ENCODE data around the gene NEK2.
"Not testable (repeated sequence)": the region's sequence is repeated elsewhere in the genome, so short reads cannot be mapped to it uniquely, and the experiment has no call there.

NEK2 gene

DNA sequence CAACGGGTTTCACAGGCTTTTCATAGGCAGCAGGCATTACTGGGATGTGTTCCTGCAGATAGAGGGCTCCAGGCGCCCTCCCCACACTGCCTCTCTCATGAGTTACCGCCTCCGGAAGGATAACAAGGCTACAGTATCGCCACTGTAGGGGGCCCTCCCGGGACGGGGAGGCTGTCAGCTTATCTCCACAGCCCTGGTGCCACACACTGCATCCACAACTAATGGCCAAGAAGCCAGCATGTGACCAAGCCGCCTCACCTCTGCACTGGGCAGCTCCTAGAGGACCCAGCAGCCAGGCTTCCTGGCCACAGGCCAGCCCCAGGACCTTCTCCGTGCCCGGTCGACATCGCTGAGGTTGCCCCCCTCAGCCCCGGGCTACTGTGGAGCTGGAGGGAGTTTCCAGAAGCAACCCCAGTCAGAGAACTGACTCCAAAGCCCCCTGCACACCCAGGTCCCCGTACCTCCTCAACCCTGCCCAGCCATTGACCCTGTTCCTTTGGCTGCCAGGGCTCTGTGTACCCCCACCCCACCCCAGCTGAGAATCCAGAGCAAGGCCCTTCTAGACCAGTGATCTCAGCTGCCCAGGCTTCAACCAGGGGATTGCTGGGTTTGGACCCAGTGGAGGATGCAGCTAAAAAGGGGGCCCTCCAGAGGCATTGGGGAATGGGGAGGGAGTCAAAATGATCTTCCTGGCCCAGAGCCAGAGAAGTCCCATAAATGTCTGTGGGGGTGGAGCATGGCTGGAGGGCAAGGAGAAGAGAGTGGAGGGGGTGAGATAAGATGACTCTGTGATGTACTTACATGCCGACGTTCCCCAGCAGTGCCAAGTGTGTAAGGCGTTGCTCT, 45.0 kb downstream of the NEK2 start:
- DNase-seq = no peak

DNA sequence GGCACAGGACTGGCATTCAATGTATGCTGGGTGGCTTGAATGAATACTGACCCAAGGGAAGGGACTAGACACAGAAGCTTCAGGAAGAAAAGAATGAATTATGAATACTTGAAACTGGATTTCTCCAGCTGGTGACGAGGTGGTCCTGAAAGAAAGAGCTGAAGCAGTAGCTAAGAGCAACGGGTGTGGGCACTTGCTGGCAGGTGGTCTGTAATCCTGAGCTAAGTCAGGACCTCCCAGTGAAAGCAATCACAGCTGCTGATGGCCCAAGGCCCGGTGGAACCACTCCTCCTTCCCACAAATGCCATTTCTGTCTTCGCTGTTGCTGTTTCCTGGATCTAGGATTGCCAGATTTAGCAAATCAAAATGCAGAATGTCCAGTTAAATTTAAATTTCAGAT, 47.0 kb downstream of the NEK2 start:
- DNase-seq = no peak

DNA sequence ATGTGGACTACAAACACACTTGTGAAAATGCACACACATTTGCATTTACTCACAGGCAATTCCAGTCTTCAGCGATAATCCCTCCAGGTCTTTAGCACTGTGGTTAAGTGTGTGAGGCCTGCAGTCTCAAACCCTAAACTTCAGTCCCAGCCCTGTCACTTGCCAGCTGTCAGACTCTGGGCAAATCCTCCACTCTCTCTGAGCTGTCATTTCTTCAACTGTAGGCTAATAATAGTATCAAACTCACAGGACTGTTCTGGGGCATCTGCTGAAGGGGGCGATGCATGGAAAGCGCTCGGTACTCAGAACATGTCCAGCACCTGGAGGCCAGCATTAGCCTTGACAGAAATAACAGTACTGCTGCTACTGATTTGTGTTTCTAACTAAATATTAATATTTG, 48.2 kb downstream of the NEK2 start:
- no peak for DNase-seq

DNA sequence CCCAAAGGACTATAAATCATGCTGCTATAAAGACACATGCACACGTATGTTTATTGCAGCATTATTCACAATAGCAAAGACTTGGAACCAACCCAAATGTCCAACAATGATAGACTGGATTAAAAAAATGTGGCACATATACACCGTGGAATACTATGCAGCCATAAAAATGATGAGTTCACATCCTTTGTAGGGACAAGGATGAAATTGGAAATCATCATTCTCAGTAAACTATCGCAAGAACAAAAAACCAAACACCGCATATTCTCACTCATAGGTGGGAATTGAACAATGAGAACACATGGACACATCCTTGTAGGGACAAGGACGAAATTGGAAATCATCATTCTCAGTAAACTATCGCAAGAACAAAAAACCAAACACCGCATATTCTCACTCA, 49.6 kb downstream of the NEK2 start:
- DNase-seq = not testable (repeated sequence)

DNA sequence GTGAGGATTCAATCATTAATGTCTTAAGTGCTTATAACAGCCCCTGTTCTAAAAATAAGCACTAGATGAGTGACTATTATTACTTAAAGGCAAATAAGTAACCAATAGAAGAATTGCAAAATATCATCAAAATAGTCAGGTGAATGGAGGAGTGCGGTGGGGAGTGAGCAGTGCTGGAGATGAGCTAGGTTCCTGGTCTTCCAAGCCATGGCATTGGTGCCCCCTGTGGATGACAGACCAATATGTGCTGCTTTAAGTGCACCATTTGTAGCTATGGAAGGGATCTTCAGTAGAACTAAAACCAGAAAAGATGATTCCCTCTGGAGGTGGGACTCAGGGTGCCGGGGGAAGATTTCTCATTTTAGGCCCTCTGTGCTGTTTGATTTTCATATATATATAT, 50.4 kb downstream of the NEK2 start:
- no peak for DNase-seq

DNA sequence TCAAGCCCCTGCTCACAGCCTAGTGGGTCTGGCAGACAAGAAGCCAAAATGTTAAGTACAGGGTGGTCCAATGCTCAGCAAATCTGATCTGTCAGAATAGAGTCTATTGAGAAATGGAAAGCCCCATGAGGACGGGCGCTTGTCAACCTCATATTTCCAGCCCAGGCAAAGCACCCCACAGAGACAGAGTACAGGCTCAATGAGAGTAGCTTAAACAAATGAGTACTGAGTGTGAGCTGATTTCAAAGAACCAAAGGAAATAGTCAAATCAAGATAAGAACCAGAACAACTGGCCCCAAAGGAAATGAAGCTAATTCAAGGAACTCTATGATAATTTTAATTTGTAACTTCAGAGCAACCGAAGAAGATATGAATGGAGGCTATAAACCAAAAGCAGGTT, 51.9 kb downstream of the NEK2 start:
- no peak for DNase-seq

DNA sequence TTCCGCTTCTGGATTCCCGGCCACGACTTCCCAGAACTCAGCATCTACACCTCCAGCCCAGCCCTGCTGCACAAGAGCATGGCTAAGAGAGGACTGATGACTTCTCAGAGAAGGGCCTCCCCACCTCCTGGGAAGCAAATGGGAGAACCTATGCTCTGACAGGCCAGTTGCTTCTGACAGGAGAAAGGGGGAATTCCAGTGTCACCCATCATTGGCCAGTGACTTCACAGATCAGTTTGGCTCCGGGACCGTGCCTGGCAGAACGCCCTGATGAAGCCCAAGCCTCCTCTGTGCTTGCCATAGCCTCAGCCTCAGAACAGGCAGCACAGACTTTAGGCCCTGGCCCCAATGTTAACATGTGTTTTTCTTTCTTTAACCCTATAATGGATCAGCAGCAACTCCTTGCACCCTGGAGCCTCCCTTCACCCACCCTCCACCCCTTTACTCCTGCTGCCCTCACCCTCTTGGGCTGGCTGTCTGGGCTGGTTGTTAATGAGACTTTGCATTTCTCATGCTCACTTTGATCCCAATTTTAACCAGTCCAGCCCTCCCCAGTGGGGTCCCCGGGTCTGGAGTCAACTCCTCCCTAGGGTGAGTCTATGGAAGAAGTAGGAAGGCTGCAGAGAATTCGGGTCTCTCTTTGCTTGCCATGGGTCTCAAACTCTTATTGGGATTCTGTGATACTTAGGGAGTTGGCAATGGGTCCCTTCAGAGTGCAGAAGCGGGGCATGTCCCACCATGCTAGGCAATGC, 53.8 kb downstream of the NEK2 start:
- DNase-seq = no peak

DNA sequence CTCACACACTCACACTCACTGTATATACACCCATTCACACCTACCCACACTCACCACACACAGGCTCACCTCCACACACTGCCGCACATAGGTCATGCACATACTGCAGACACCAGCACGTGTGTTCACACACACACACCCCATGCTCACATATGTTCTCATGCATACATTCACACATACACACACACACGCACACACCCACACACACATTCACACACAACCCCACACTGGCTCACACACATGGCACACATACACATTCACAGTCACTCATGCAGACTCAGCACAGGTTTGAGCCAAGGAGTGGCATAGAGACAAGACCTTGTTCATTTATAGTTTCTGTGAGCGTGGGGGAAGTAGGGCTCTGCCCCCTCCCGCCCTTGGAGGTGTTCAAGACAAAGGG, 55.3 kb downstream of the NEK2 start:
- DNase-seq = no peak

DNA sequence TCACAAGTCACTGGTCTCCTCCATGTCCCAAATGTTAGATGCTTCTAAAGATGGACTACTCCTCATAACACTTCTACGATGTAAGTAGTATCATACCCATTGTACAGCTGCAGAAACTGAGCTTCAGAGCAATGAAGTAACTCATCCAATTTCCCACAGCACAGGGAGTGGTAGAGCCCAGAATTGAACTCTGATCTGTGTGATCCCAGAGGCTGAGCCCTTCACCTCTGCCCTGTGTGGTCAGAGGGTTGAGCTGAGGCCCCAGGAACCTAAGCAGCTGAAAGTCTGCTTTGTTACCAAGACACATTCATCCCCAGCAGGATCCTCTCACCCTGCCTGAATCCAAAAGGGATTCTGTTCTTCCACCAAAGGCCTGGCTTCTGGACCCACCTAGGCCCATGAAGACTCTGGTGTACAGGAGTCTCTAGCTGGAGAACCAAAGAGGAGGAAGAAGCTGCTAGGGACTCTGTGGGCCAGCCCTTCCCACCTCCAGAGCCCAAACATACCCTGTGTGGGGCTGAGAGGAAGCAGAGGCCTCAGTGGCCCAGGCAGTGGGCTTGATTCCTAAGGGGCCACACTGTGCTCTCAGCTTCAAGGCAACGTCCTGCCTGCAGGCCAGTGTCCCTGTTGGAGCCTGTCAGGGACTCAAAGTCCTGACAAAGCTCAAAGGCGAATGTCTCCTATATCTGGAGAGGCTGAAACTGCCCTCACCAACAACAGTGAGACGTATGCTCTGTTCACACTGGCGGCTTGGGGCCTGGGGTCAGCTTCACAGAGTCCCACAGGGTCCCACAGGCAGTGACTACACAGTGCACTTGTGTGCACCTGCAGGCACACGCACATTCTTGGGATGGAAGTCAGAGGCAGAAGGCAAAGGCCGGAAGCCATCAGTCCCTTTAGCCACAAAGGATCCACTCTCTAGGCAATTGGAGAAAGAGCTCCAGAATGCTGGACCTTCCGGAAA, 56.1 kb downstream of the NEK2 start:
- no peak for DNase-seq

DNA sequence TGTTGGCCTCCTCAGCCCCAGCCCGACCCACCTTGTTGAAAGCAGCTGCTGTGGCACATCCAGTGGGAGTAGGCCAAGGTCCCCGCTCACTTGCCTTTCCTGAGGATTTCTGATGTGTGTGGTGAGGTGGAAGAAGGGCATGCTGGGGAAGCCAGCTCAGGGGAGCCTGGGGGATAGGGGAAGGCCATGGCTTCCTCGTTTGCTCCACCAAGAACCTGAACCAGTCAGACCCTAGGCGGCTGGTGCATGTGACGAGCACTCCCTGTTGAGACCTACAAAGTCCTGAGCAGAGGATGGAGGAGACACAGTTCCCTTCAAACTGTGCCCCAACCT, 58.5 kb downstream of the NEK2 start:
- no peak for DNase-seq

DNA sequence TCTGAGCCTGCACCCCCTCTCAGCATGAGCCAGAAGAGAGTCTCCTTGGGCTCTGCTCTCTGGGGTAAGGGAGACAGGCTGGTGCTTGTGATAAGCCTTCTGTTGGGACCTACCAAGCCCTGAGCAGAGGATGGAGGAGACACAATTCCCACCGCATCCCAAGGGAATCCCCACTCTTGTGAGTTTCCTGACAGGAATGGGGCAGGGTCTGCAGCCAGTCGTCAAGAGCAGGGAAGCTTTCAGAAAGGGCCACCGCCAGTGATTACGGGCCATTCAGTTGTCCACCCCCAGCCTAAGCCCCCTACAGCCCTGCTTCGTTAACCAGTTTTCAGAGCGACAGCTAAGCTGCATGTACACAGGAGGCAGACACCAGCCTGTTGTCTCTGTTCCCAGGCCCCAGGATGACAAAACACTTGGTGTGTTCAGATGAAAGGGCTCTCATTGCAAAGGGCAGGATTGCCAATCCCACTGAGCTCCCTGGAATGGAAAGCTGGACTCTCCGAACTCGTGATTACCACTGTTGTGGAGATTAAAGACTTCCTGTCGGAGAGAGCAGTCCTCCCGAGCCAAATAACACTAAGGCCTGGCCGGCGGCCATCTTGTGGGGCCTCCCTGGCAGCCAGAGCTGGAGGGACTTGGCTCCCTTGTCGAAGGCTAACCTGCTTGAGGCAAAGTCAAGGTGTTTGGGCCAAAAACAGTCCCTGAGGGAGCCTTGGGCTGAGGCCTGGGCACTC, 59.0 kb downstream of the NEK2 start:
- no peak for DNase-seq

DNA sequence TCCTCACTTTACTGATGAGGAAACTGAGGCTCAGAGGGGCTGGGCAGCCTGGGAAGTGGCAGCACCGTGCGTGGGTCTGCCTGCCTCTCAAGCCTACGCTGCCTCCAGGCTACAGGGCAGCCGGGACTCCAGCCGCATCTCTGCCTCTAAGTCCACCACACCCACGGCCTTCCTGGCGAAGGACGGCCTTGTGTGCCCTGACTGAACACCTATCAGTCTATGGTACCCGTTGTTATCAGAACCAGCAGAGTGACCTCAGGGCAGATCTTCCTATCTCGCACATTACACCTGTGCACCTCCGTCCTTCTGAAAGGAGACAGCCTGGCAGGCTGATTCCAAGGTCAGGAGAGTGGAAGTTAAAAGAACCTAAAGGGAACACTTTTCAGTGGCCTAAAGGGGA, 60.8 kb downstream of the NEK2 start:
- no peak for DNase-seq

DNA sequence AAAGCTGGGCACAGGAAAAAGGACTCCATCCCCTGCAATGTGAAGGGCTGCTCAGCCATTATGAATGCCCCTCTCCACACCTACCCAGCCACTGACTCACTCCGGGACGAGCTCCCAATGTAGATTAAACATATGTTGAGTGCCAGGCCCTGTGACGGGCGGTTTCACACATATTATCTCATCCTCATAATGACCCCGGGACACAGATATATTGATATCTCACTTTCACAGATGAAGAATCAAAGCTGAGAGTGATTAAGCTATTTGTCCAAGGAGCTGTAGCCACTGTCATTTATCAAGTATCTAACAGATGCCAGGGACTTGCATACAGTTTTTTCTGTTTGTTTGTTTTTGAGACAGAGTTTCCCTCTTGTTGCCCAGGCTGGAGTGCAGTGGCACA, 61.5 kb downstream of the NEK2 start:
- DNase-seq = no peak

DNA sequence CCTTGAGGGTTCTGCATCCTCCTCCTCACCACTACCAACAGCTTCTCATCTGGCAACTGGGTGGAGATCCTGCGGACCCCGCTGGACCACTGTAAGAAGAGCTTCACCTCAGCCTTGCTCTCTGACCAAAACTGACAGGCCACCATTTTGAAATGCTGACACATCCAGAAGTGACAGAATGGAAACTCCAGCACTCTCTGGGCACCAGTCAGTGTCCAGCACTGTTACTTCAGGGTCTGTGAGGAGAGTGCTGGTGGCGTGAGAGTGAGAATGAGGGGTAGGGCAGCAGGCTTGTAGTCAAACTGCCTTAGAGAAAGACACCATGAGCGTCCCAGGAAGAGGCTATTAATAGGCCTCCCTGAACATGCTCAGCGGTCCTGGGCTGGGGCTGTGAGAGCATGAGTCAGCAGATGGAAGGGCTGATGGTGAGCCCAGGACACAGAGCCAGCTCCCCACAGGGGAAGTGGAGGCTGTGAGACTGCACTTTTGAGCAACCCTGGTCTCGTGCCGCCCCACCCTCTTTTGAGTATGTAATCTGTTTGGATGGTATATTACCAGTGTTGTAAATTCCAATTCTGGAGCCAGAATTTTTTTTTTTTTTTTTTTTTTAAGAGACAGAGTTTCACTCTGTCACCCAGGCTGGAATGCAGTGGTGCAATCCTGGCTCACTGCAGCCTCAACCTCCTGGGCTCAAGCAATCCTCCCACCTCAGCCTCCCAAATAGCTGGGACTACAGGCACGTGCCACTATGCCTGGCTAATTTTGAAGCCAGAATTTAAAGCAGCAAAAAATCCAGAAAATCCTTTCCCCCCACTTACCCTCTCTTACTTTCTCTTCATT, 62.1 kb downstream of the NEK2 start:
- no peak for DNase-seq

DNA sequence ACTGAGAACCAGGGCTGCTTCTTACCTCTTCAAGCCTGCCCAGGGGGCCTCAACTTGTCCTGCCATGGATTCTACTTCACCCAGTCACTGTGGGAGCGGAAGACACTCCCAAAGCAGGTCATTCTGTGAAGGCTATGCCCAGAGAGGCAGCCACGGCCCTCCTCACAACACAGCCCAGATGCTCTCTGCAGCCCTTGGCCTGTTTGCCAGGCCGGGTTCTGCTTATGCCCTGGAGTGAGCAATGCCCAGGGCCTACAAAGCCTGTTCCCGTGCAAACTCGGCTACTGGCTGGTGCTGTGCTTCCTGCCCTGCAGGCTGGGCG, 62.7 kb downstream of the NEK2 start:
- no peak for DNase-seq

Measured in NCI-H1417 treated with DMSO at 0.1 percent for 48 hours (cell line).